Measurements from ENCODE around the gene SLC7A4.

DNA sequence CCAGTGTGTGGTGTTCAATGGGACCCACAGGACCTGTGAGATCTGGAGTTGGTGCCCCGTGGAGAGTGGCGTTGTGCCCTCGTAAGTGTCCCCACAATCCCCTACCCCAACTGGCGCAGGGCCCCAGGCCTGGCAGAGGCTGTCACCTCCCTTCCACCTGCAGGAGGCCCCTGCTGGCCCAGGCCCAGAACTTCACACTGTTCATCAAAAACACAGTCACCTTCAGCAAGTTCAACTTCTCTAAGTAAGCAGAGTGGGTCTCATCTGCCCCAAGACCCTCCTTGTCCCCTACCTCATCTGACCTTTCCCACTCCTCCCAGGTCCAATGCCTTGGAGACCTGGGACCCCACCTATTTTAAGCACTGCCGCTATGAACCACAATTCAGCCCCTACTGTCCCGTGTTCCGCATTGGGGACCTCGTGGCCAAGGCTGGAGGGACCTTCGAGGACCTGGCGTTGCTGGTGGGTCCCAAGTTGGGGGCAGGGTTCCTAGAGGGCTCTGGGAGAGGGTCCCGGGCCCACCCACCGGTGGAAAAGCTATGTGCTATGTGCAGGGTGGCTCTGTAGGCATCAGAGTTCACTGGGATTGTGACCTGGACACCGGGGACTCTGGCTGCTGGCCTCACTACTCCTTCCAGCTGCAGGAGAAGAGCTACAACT, 9.3 kb downstream of the SLC7A4 start:
- TF ChIP-seq, protein P1, sequence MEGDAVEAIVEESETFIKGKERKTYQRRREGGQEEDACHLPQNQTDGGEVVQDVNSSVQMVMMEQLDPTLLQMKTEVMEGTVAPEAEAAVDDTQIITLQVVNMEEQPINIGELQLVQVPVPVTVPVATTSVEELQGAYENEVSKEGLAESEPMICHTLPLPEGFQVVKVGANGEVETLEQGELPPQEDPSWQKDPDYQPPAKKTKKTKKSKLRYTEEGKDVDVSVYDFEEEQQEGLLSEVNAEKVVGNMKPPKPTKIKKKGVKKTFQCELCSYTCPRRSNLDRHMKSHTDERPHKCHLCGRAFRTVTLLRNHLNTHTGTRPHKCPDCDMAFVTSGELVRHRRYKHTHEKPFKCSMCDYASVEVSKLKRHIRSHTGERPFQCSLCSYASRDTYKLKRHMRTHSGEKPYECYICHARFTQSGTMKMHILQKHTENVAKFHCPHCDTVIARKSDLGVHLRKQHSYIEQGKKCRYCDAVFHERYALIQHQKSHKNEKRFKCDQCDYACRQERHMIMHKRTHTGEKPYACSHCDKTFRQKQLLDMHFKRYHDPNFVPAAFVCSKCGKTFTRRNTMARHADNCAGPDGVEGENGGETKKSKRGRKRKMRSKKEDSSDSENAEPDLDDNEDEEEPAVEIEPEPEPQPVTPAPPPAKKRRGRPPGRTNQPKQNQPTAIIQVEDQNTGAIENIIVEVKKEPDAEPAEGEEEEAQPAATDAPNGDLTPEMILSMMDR (IDR thresholded peaks at IDR 0.05; ENCODE audit: borderline replicate concordance, extremely low read depth, low read length, poor library complexity, severe bottlenecking), result peak; percentile 21
- TF ChIP-seq EZH2 (IDR thresholded peaks at IDR 0.05; ENCODE audit: borderline replicate concordance, low read depth, low read length, severe bottlenecking), result no peak

Measured in DND-41 (cell line).